HCT116 (cell line): ENCODE results near the gene CLASP2. TPM values are rescaled to one million over a fixed set of nuclear protein-coding genes. Genes with fewer than 3 reads are reported as not detected.

Experiments used
- ATAC-seq: fragments of 200-7000 bp; cut with Tn5 transposase; 2 replicates; pipeline ENCODE4 v1.9.1; 2020; ENCODE audit warnings: mild to moderate bottlenecking, moderate library complexity
- BruUV-seq: library from RNA; stranded (reverse); fragments of 400-500 nt; replicated peaks from 2 replicates; lab custom pipeline; 2021; lab: Mats Ljungman, UMichigan
- CTCF ChIA-PET: fragments of 300-600 bp; sonication (Branson Sonifier 250); formaldehyde crosslinking; loops from one replicate; lab custom pipeline; 2021; ENCODE audit warnings: antibody characterized with exemption; lab: Charles Lee
- POLR2A ChIA-PET: fragments of 300-600, 350-600 bp; sonication (Branson Sonifier 250); formaldehyde crosslinking; loops from one replicate; lab custom pipeline; 2021; ENCODE audit warnings: antibody characterized with exemption; lab: Charles Lee
- RAD21 ChIA-PET, 2 experiments: fragments of 300-600 bp; sonication (Branson Sonifier 250); formaldehyde crosslinking; loops; one replicate each; lab custom pipeline; 2023; ENCODE audit warnings: low total read pairs in 2 of 2; ENCODE audit not compliant: uncharacterized antibody in 2 of 2, unreplicated experiment in 2 of 2, low non-redundant PET in 1 of 2; lab: Charles Lee
- DNase-seq: peaks from one replicate; pipeline ENCODE4 v3.0.0-alpha.2; 2010; ENCODE audit warnings: low read depth, low spot score
- H2AFZ ChIP-seq: fragments of 200-600 bp; shearing (Covaris generic), sonication (generic); 2 replicates; pipeline ENCODE4 v1.6.1; 2017; ENCODE audit warnings: low read depth, mixed run types, mixed read lengths, antibody characterized with exemption, low read length; ENCODE audit not compliant: poor library complexity, severe bottlenecking
- H3K27ac ChIP-seq: 2 replicates; pipeline ENCODE4 v1.5.1; 2012; ENCODE audit warnings: low read depth, low read length
- H3K27me3 ChIP-seq: fragments of 200-600 bp; sonication (generic); 2 replicates; pipeline ENCODE4 v1.6.1; 2016; ENCODE audit warnings: mixed run types, low read length, mixed read lengths; ENCODE audit not compliant: insufficient read depth
- H3K36me3 ChIP-seq, 2 experiments: fragments of 200-500 bp in 1 of 2; fragments of 200-600 bp in 1 of 2; sonication (Bioruptor generic) in 1 of 2; sonication (generic) in 1 of 2; 2 replicates each; pipeline versions ENCODE4 v1.5.1 to v1.6.1; 2014 to 2016; ENCODE audit warnings: low read length in 2 of 2, inconsistent platforms in 1 of 2, mixed read lengths in 1 of 2, mixed run types in 1 of 2; ENCODE audit not compliant: insufficient read depth in 2 of 2, control insufficient read depth in 1 of 2
- H3K4me1 ChIP-seq, 2 experiments: fragments of 200-600 bp in 1 of 2; sonication (generic) in 1 of 2; 2 replicates each; pipeline versions ENCODE4 v1.5.1 to v1.6.1; 2012 to 2017; ENCODE audit warnings: low read length in 2 of 2, inconsistent platforms in 1 of 2, mild to moderate bottlenecking in 1 of 2, mixed read lengths in 1 of 2, mixed run types in 1 of 2, moderate library complexity in 1 of 2; ENCODE audit not compliant: insufficient read depth in 2 of 2, control insufficient read depth in 1 of 2
- H3K4me2 ChIP-seq: fragments of 200-600 bp; sonication (generic); 2 replicates; pipeline ENCODE4 v1.6.1; 2017; ENCODE audit warnings: mixed run types, low read length, mixed read lengths
- H3K4me3 ChIP-seq, 2 experiments: fragments of 200-600 bp in 1 of 2; sonication (generic) in 1 of 2; replicated peaks in 1 of 2; 2 replicates each; pipeline ENCODE4 v1.5.1; 2011 to 2016; ENCODE audit warnings: low read length in 2 of 2, control low read depth in 1 of 2, low read depth in 1 of 2, mild to moderate bottlenecking in 1 of 2, mixed read lengths in 1 of 2, mixed run types in 1 of 2
- H3K79me2 ChIP-seq: fragments of 200-600 bp; sonication (generic); 2 replicates; pipeline ENCODE4 v1.6.1; 2017; ENCODE audit warnings: mild to moderate bottlenecking, mixed run types, low read length, moderate library complexity, mixed read lengths; ENCODE audit not compliant: insufficient read depth
- H3K9ac ChIP-seq: fragments of 200-600 bp; sonication (generic); 2 replicates; pipeline ENCODE4 v1.6.1; 2016; ENCODE audit warnings: low read length, mixed read lengths
- H3K9me2 ChIP-seq: fragments of 200-600 bp; sonication (generic), shearing (Covaris generic); 2 replicates; pipeline ENCODE4 v1.6.1; 2017; ENCODE audit warnings: mixed run types, mild to moderate bottlenecking, moderate library complexity; ENCODE audit not compliant: insufficient read depth
- H3K9me3 ChIP-seq, 2 experiments: fragments of 200-500 bp in 1 of 2; fragments of 200-600 bp in 1 of 2; sonication (Bioruptor generic) in 1 of 2; sonication (generic) in 1 of 2; 2 replicates each; pipeline ENCODE4 v1.6.1; 2014 to 2017; ENCODE audit warnings: low read length in 2 of 2, mixed read lengths in 2 of 2, inconsistent platforms in 1 of 2, low read depth in 1 of 2, mild to moderate bottlenecking in 1 of 2, mixed run types in 1 of 2, moderate library complexity in 1 of 2; ENCODE audit not compliant: control insufficient read depth in 1 of 2, insufficient read depth in 1 of 2
- H4K20me1 ChIP-seq: fragments of 200-600 bp; sonication (generic), shearing (Covaris generic); 2 replicates; pipeline ENCODE4 v1.6.1; 2017; ENCODE audit warnings: mixed run types, mild to moderate bottlenecking, moderate library complexity; ENCODE audit not compliant: insufficient read depth
- CEBPB ChIP-seq: IDR thresholded peaks from 2 replicates; pipeline ENCODE4 v1.6.1; 2012; ENCODE audit warnings: low read depth
- EZH2phosphoT487 ChIP-seq: fragments of 200-600 bp; IDR thresholded peaks from 2 replicates; pipeline ENCODE4 v1.6.1; 2018; ENCODE audit warnings: antibody characterized with exemption, borderline replicate concordance
- FOSL1 ChIP-seq: IDR thresholded peaks from 2 replicates; pipeline ENCODE4 v1.6.1; 2012; ENCODE audit warnings: low read depth
- JUND ChIP-seq: IDR thresholded peaks from 2 replicates; pipeline ENCODE4 v1.6.1; 2012
- POLR2A ChIP-seq: IDR thresholded peaks from 2 replicates; pipeline ENCODE4 v1.7.0; 2011; ENCODE audit warnings: borderline replicate concordance; ENCODE audit not compliant: insufficient read depth, insufficient read length; ENCODE audit errors: extremely low read depth
- RAD21 ChIP-seq: IDR thresholded peaks from 2 replicates; pipeline ENCODE4 v1.6.1; 2012; ENCODE audit warnings: low read depth, mild to moderate bottlenecking
- SIN3A ChIP-seq: IDR thresholded peaks from 2 replicates; pipeline ENCODE4 v1.6.1; 2012; ENCODE audit warnings: low read depth
- SP1 ChIP-seq: IDR thresholded peaks from 2 replicates; pipeline ENCODE4 v1.6.1; 2012; ENCODE audit warnings: low read depth
- ZFX ChIP-seq: fragments of 450-650 bp; IDR thresholded peaks from 2 replicates; pipeline ENCODE4 v1.6.1; 2017
- ZNF274 ChIP-seq: fragments of 200-500 bp; sonication (Bioruptor generic); IDR thresholded peaks from 2 replicates; pipeline ENCODE4 v1.6.1; 2014; ENCODE audit warnings: mild to moderate bottlenecking, low read depth, low read length, inconsistent platforms
- intact Hi-C: fragments of 100-400 bp; cut with micrococcal nuclease; formaldehyde crosslinking; loops from 2 replicates; pipeline ENCODE4 v1.10.0; 2022
- total RNA-seq: library from RNA; stranded (reverse); gene quantifications from one replicate; pipeline ENCODE4 v1.2.1, GENCODE V29; 2021; ENCODE audit not compliant: unreplicated experiment
- TF ChIP-seq, protein P1 (sequence below): IDR thresholded peaks from 2 replicates; pipeline ENCODE4 v1.6.1; 2011; ENCODE audit warnings: mild to moderate bottlenecking, low read length, moderate library complexity; ENCODE audit not compliant: insufficient replicate concordance; ENCODE audit errors: extremely low read depth
- TF ChIP-seq, protein P2 (sequence below): IDR thresholded peaks from 2 replicates; pipeline ENCODE4 v1.6.1; 2012
- TF ChIP-seq, protein P3 (sequence below), 3 experiments: fragments of 200-600 bp in 1 of 3; sonication (generic) in 1 of 3; IDR thresholded peaks in 2 of 3; conservative IDR thresholded peaks in 1 of 3; 2 replicates each; pipeline ENCODE4 v1.5.1; 2012 to 2017; ENCODE audit warnings: low read depth in 2 of 3, low read length in 2 of 3, antibody characterized with exemption in 1 of 3, borderline replicate concordance in 1 of 3, control low read depth in 1 of 3, mild to moderate bottlenecking in 1 of 3, mixed read lengths in 1 of 3, mixed run types in 1 of 3, moderate library complexity in 1 of 3; ENCODE audit not compliant: insufficient read depth in 1 of 3

CLASP2 gene
- total RNA-seq, 1 experiment from 2014 or later, result 36.3 TPM

DNA sequence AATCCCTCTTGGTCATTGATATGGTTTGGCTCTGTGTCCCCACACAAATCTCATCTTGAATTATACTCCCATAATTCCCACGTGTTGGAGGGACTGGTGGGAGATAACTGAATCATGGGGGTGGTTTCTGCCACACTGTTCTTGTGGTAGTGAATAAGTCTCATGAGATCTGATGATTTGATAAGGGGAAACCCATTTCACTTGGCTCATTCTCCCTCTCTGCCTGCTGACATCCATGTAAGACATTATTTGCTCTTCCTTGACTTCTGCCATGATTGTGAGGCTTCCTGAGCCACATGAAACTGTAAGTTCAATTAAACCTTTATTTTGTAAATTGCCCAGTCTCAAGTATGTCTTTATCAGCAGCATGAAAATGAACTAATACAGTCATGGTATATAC is 171.0 kb downstream of the CLASP2 start:
- BruUV-seq, result no TSS peak
- ChIA-PET RAD21 (no interaction called here), POLR2A (no interaction called here), CTCF (no interaction called here)
- no peak overlapping the region for H3K27ac ChIP-seq
- H3K4me3 ChIP-seq, result no peak overlapping the region
- no peaks in the 10 kb centered on the region for H3K9me3 ChIP-seq
- H3K4me2 ChIP-seq, result no peak overlapping the region
- H4K20me1 ChIP-seq, result no peaks in the 10 kb centered on the region
- peaks cover 0 to 10% of the 10 kb centered on the region in 2 experiments; a peak in 2 of 4 replicates for H3K36me3 ChIP-seq
- TF ChIP-seq SIN3A (no peak), RAD21 (no peak), FOSL1 (no peak), CEBPB (no peak), EZH2phosphoT487 (no peak), ZFX (no peak), SP1 (no peak), POLR2A (no peak), ZNF274 (no peak), JUND (no peak)
- TF ChIP-seq, protein P1, sequence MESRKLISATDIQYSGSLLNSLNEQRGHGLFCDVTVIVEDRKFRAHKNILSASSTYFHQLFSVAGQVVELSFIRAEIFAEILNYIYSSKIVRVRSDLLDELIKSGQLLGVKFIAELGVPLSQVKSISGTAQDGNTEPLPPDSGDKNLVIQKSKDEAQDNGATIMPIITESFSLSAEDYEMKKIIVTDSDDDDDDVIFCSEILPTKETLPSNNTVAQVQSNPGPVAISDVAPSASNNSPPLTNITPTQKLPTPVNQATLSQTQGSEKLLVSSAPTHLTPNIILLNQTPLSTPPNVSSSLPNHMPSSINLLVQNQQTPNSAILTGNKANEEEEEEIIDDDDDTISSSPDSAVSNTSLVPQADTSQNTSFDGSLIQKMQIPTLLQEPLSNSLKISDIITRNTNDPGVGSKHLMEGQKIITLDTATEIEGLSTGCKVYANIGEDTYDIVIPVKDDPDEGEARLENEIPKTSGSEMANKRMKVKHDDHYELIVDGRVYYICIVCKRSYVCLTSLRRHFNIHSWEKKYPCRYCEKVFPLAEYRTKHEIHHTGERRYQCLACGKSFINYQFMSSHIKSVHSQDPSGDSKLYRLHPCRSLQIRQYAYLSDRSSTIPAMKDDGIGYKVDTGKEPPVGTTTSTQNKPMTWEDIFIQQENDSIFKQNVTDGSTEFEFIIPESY, result no peak
- TF ChIP-seq, protein P2, sequence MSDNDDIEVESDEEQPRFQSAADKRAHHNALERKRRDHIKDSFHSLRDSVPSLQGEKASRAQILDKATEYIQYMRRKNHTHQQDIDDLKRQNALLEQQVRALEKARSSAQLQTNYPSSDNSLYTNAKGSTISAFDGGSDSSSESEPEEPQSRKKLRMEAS, result no peak
- TF ChIP-seq, protein P3, sequence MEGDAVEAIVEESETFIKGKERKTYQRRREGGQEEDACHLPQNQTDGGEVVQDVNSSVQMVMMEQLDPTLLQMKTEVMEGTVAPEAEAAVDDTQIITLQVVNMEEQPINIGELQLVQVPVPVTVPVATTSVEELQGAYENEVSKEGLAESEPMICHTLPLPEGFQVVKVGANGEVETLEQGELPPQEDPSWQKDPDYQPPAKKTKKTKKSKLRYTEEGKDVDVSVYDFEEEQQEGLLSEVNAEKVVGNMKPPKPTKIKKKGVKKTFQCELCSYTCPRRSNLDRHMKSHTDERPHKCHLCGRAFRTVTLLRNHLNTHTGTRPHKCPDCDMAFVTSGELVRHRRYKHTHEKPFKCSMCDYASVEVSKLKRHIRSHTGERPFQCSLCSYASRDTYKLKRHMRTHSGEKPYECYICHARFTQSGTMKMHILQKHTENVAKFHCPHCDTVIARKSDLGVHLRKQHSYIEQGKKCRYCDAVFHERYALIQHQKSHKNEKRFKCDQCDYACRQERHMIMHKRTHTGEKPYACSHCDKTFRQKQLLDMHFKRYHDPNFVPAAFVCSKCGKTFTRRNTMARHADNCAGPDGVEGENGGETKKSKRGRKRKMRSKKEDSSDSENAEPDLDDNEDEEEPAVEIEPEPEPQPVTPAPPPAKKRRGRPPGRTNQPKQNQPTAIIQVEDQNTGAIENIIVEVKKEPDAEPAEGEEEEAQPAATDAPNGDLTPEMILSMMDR (IDR thresholded peaks at IDR 0.05 in 2 of 3, conservative IDR thresholded peaks at IDR 0.05 in 1 of 3; ENCODE audit: borderline replicate concordance in 1 of 3, insufficient read depth in 1 of 3, low read depth in 2 of 3, low read length in 2 of 3), result no peak
- no peaks in the 10 kb centered on the region for H3K4me1 ChIP-seq
- no peak for ATAC-seq
- DNase-seq, result no peak
- no peaks in the 10 kb centered on the region for H3K79me2 ChIP-seq
- no peak overlapping the region for H2AFZ ChIP-seq
- intact Hi-C loops, result no loop called here
- no peaks in the 10 kb centered on the region for H3K27me3 ChIP-seq
- no peak overlapping the region for H3K9ac ChIP-seq
- H3K9me2 ChIP-seq, result no peaks in the 10 kb centered on the region
